HepG2 (cell line): ENCODE measurements around the gene LPXN. TPM values are rescaled to one million over a fixed set of nuclear protein-coding genes. Genes with fewer than 3 reads are reported as not detected.
A peak's percentile ranks its signal among the peaks of the same experiment; 100 is the strongest.

ENCODE experiments used
- ARID2 ChIP-seq: sonication (generic); formaldehyde crosslinking; IDR thresholded peaks from 2 replicates; pipeline ENCODE4 v1.8.1; 2022; ENCODE audit warnings: mild to moderate bottlenecking, missing genetic modification reagents, borderline replicate concordance
- GABPA ChIP-seq, 2 experiments: IDR thresholded peaks; 2 replicates each; pipeline ENCODE4 v1.6.1; 2011 to 2016; ENCODE audit warnings: low read depth in 2 of 2, low read length in 1 of 2, missing biosample characterization in 1 of 2, missing genetic modification characterization in 1 of 2
- HNF4G ChIP-seq, 2 experiments: sonication (generic) in 1 of 2; formaldehyde crosslinking in 1 of 2; IDR thresholded peaks; 2 replicates each; pipeline versions ENCODE4 v1.4.0 to v1.6.1; 2011 to 2020; ENCODE audit warnings: borderline replicate concordance in 2 of 2, low read depth in 2 of 2, mild to moderate bottlenecking in 2 of 2, low read length in 1 of 2, missing genetic modification reagents in 1 of 2, moderate library complexity in 1 of 2
- JUNB ChIP-seq: sonication (generic); formaldehyde crosslinking; IDR thresholded peaks from 2 replicates; pipeline ENCODE4 v1.8.0; 2022; ENCODE audit warnings: missing genetic modification reagents, mild to moderate bottlenecking, borderline replicate concordance
- SETDB1 ChIP-seq: sonication (generic); formaldehyde crosslinking; IDR thresholded peaks from 2 replicates; pipeline ENCODE4 v1.5.1; 2020; ENCODE audit warnings: missing genetic modification reagents, mild to moderate bottlenecking, borderline replicate concordance
- YY1 ChIP-seq: IDR thresholded peaks from 2 replicates; pipeline ENCODE4 v1.6.1; 2011; ENCODE audit warnings: low read length, low read depth, moderate library complexity, mild to moderate bottlenecking; ENCODE audit not compliant: insufficient read depth, insufficient replicate concordance
- ZBTB40 ChIP-seq, 2 experiments: fragments of 450-650 bp in 1 of 2; sonication (generic) in 1 of 2; formaldehyde crosslinking in 1 of 2; IDR thresholded peaks; 2 replicates each; pipeline versions ENCODE4 v1.6.1 to v1.8.0; 2016 to 2022; ENCODE audit warnings: antibody characterized with exemption in 1 of 2, mild to moderate bottlenecking in 1 of 2, missing genetic modification reagents in 1 of 2
- ZFAT ChIP-seq: sonication (generic); formaldehyde crosslinking; conservative IDR thresholded peaks from 2 replicates; pipeline ENCODE4 v1.8.1; 2023; ENCODE audit warnings: missing genetic modification reagents, inconsistent platforms
- ZNF142 ChIP-seq: sonication (generic); formaldehyde crosslinking; IDR thresholded peaks from 2 replicates; pipeline ENCODE4 v1.4.0; 2020; ENCODE audit warnings: missing genetic modification reagents
- ZNF629 ChIP-seq: sonication (generic); formaldehyde crosslinking; conservative IDR thresholded peaks from 2 replicates; pipeline ENCODE4 v1.5.0; 2020; ENCODE audit warnings: missing genetic modification reagents
- ZNF75D ChIP-seq: sonication (generic); formaldehyde crosslinking; IDR thresholded peaks from 2 replicates; pipeline ENCODE4 v1.8.1; 2023; ENCODE audit warnings: missing genetic modification reagents, mild to moderate bottlenecking, borderline replicate concordance
- polyA plus RNA-seq, 8 experiments: library from polyadenylated mRNA; depleted of rRNA in 3 of 8; stranded (reverse) in 7 of 8; unstranded in 1 of 8; fragments of >200 nt; fragmentation: Illumina TruSeq in 4 of 8; extraction: Trizol in 4 of 8; gene quantifications; 2 replicates each; pipeline versions ENCODE4 v1.2.1 to v1.2.3, GENCODE V29; 2011 to 2016; ENCODE audit warnings: low read depth in 4 of 8, missing spikeins in 1 of 8, mixed read lengths in 1 of 8; ENCODE audit not compliant: insufficient read depth in 1 of 8
- total RNA-seq, 5 experiments: library from RNA; depleted of rRNA; stranded (reverse); fragments of >200 nt; fragmentation: Illumina TruSeq; extraction: Trizol; gene quantifications; 2 replicates each; pipeline ENCODE4 v1.2.3, GENCODE V29; 2016; ENCODE audit warnings: low read depth in 1 of 5

Gene LPXN
- total and polyA plus RNA-seq, 2 of the 13 experiments (the other 11 are each of a cell fraction or from before 2014, with no cell fraction given), result 1.7 to 3.5 TPM

- TF ChIP-seq ZNF629 (CRISPR knock-in tag) (peak; percentile 24; the same call in 1 of the 2 replicates), ZBTB40 (IDR thresholded peaks at IDR 0.05) (no peak), ZBTB40 (CRISPR knock-in tag; IDR thresholded peaks at IDR 0.05) (0 out of 2 replicates have a peak, but pooled peaks have one; percentile 59), YY1 (peak; percentile 22), JUNB (no peak), ZFAT (no peak), SETDB1 (CRISPR knock-in tag) (no peak), ZNF75D (no peak), GABPA (IDR thresholded peaks at IDR 0.05; ENCODE audit: low read depth, low read length) (no peak; the same call in 1 of the 2 replicates), GABPA (CRISPR knock-in tag; IDR thresholded peaks at IDR 0.05; ENCODE audit: low read depth) (peak; percentile 83), ZNF142 (CRISPR knock-in tag) (no peak), ARID2 (0 out of 2 replicates have a peak, but pooled peaks have one; percentile 51), HNF4G (IDR thresholded peaks at IDR 0.05; ENCODE audit: borderline replicate concordance, low read depth, low read length) (no peak), HNF4G (CRISPR knock-in tag; IDR thresholded peaks at IDR 0.05; ENCODE audit: borderline replicate concordance, low read depth) (no peak)
Observed at GRCh38 chr11:58579192-58580129, 3.8 kb upstream of the LPXN start (continued).
